ENCODE results near the gene DPP3.

DPP3 gene

GRCh38 chr11:66477263-66478201, 2.7 kb upstream of the DPP3 start:
- intact Hi-C loops (cut with DNase I): loop anchor here (5.0 kb wide), 1 partner anchor 40 kb away; the partner anchor contains the start of gene MRPL11
- no peak for DNase-seq

DNA sequence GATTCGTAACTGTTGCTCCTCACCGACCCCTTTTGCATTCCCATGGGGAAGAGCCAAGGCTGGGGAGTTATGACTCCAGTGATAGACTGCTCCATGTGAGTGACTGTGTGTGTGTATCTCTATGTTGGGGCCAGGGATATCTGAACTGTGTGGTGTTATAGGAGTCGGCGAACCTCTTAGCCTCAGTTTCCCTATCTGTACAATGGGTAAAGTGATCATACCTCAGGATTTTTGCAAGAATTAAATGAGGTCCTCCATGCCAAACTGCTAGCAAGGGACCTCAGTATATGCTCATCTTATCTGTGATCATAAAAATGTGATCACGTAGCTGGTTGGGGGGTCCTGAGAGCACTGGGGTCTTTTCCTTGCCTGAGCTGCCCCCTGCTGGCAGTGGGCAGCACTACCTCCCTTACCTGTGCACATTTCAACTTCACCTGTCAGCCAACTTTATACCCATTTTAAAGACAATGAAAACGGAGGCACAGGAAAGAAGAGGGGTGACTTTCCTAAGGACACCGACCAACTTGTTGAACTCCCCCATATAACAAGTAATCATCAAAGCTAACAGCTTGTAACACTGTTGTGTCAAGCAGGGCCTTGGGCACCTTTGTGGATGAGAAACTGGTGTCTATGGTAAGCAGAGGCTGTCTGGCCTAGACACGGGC, 1.4 kb upstream of the DPP3 start:
- DNase-seq: no peak
- intact Hi-C loops (cut with DNase I): loop anchor here (5.0 kb wide), 1 partner anchor 42 kb away; the partner anchor contains the start of gene MRPL11

DNA sequence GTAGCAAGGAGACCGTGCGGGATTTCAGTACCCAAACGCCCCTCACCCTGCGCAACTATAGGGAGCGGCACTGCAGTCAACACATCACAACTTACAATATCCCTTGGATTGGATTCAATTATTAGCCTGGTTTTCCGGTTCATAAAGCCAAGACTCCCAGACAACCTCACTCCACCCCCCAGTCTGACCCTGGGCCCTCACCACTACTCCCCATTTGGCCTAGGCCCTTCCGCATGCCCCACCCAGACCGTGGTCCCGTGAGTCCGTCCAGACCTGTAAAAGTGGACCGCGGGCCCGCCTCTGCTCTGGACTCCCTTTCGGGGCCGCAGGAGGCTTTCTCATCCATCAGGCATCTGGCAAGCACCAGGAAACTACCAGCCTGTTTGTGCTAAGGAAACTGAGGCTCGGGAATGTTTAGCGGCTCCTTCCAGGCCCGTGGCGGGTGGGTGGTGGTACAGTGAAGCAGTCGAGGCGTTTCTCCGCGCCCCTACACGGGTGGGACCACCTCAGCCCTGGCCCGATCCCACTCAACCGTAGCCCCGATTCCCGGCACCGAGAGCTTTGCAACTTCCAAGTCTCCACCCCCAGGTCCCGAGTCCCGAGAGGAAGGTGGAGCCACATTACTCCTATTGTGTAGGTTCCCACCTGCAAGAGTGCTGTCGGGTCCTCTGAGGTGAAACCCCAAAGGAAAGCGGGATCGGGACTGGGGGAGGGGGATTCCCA, 679 bp upstream of the DPP3 start:
- peak in 20 of 42 donors; percentile 5 to 87 (median 53) for DNase-seq

DNA sequence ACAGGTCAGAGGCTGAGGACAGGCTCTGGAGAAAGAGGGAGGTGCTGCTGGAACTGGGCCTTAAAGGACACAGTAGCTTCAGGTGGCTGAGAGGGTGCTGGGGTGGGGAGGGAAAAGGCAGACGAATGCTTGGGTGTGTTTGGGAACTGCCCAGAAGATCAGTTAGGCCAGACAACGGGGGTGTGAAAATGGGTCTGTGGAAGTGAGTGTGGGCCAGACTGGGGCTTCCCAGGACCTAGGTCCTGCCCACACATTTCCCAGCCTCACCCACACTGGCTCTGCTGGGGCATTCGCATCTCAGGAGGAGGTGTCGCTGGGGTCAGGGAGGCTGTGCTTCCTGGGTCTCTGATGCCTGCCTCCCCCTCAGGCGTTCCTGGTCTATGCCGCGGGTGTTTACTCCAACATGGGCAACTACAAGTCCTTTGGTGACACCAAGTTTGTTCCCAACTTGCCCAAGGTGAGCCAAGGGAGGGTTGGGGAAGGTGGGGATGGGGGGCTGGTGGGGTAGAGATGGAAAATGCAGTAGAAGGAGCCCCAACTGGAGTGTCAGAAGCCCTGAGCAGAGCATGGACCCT, 4.7 kb downstream of the DPP3 start:
- DNase-seq: no peak
- intact Hi-C loops (cut with DNase I): no loop called here

More for the DNA sequence above, 679 bp upstream of the DPP3 start:
- intact Hi-C loops (cut with DNase I): loop anchor here (5.0 kb wide), 1 partner anchor 42 kb away; the partner anchor contains the start of gene MRPL11

DNA sequence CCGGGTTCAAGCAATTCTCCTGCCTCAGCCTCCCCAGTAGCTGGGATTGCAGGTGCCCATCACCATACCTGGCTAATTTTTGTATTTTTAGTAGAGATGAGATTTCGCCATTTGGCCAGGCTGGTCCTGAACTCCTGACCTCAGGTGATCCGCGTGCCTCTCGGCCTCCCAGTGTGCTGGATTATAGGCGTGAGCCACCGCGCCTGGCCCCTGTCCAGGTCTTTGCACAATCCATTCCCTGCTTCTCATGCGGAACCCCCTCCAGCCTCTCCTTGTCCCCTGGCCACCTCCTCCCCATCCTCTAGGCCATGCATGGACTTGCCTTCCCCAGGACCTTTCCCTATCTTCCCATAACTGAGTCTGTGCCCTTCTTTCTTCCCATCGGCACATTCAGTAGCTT, 8.7 kb downstream of the DPP3 start:
- no peak for DNase-seq
- intact Hi-C loops (cut with DNase I): no loop called here

DNA sequence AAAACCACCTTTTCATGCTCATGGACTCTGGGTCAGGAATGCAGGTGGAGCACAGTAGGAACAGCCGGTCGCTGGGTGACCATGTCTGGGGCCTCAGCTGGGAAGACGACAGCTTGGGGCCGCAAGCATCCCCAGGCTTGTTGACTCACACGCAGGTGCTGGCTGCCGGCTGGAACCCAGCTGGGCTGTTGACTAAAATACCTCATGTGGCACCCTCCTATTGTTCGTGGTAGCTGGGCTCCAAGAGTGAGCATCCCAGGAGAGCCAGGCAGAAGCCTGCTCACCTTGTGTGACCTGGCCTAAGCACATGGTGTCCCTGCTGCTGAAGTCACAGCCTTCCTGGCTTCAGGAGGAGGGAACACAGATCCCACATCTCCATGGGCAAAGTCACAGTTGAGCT, 9.4 kb downstream of the DPP3 start:
- DNase-seq: no peak
- intact Hi-C loops (cut with DNase I): no loop called here

GRCh38 chr11:66491315-66491935, 11.2 kb downstream of the DPP3 start:
- intact Hi-C loops (cut with DNase I): no loop called here
- DNase-seq: no peak

DNA sequence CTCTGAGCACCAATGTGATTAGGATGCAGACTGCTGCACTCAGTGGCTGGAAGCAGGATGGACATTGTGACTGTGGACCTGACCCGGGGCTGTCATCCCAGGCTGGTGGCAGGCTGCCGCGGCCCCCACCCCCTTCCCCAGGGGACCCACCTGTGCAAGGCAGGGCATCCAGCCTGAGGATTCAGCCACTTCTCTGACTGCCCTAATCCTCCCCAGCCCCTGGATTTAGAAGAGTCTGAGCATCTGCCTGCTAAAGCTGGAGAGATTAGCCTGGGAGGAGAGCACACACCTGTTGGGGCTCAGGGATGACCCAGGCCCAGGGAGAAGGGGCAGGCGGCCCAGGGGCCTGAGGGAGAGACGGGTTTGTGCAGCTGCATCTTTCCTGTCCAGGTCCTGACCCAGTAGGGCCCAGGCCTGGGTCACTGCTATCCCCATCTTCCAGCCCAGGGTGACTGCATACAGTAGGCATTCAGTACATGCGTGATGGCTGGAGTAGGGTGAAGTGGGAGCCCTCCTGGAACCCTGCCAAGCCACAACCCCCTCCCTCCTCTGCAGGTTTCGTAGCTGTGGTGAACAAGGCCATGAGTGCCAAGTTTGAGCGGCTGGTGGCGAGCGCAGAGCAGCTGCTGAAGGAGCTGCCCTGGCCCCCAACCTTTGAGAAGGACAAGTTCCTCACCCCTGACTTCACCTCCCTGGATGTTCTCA, 12.1 kb downstream of the DPP3 start:
- no peak for DNase-seq
- intact Hi-C loops (cut with DNase I): no loop called here

DNA sequence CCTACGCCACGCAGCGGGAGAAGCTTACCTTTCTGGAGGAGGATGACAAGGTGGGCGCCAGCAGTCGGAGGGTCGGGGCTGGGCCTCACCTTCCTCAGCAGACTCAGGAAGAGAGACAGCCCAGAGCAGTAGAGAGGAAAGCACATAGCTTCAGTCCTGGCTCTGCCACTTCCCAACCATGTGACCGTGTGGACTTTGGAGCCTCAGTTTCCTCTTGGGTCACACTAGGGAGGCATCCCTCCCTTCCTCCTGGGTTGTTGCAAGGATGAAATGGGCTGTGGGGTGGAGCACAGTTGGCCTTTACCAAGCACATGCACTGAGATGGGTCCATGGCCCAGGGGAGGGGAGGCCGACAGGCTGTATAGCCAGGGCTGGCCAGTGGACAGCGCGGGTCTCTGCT, 12.9 kb downstream of the DPP3 start:
- intact Hi-C loops (cut with DNase I): no loop called here
- no peak for DNase-seq

DNA sequence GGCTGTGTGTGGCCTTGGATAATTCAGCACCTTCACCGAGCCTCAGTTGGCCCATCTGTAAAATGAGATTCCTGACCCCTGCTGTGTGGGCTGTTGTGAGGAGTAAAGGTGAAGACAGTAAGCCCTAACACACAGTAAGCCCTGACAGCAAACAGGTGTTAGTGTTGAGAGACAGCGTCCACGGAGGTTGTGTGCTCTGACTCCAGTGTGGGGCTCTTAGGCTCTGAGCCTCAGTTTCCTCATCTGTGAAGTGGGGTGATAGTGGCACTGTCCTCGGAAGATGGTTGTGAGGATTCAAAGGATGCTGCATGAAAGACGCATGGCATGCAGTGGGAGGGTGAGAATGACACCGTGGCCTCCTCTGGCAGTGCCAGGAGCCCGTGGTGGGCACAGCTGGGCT, 14.2 kb downstream of the DPP3 start:
- no peak for DNase-seq
- intact Hi-C loops (cut with DNase I): no loop called here

DNA sequence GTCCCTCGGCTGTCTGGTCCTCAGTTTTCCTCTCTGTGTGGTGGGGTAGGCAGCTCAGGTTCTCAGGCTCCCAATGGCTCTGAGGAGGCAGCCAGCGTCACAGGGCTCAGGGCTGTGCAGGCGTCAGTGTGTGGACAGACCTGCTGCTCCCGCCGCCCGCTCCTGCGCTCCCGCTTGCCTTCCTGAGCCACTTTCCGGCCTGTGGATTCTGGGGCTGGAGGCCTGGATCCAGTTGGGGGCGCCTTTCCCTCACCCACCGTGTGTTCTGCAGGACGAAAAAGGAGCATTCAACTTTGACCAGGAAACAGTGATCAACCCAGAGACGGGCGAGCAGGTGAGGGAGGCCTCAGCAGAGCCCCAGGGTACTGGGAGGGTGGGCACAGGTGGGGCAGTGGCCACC, 14.7 kb downstream of the DPP3 start:
- no peak for DNase-seq
- intact Hi-C loops (cut with DNase I): no loop called here

GRCh38 chr11:66495401-66495854, 15.2 kb downstream of the DPP3 start:
- no peak for DNase-seq
- intact Hi-C loops (cut with DNase I): no loop called here

- intact Hi-C loops (cut with DNase I): no loop called here
- DNase-seq: no peak
Measured at GRCh38 chr11:66497206-66497605, 17.0 kb downstream of the DPP3 start.

DNA sequence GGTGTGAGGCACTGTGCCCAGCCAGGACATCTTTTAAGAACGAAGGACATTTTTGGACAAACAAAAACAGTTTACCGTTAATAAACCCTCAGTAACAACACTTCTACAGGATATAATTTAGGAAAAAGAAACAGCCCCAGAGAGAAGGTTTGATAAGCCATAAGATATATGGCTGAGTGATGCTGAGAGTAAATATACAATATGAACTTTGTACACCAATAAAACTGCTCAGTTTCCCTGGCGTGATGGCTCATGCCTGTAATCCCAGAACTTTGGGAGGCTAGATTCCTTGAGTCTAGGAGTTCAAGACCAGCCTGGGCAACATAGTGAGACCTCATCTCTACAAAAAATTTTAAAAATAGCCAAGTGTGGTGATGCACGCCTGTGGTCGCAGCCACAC, 18.3 kb downstream of the DPP3 start:
- intact Hi-C loops (cut with DNase I): no loop called here
- DNase-seq: no peak

- intact Hi-C loops (cut with DNase I): no loop called here
- no peak for DNase-seq
Measured at GRCh38 chr11:66505276-66505816, 25.1 kb downstream of the DPP3 start.

DNA sequence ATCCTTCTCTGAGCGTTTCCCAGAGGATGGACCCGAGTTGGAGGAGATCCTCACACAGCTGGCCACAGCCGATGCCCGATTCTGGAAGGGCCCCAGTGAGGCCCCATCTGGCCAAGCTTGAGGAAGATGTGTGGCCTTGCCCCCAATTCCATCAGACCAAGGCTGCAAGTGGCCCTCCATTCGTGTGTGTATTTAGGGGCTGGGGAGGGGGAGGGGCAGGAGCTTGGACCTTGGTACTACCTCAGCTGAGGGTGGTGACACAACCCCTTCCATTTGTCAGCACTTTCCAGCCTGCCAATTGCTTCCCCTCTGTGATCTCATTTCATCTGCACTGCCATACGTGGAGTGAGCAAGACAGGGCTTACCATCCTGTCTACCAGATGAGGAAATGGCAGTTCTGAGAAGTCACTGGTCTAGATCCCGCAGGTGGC, 28.9 kb downstream of the DPP3 start:
- intact Hi-C loops (cut with DNase I): no loop called here
- DNase-seq: no peak

DNA sequence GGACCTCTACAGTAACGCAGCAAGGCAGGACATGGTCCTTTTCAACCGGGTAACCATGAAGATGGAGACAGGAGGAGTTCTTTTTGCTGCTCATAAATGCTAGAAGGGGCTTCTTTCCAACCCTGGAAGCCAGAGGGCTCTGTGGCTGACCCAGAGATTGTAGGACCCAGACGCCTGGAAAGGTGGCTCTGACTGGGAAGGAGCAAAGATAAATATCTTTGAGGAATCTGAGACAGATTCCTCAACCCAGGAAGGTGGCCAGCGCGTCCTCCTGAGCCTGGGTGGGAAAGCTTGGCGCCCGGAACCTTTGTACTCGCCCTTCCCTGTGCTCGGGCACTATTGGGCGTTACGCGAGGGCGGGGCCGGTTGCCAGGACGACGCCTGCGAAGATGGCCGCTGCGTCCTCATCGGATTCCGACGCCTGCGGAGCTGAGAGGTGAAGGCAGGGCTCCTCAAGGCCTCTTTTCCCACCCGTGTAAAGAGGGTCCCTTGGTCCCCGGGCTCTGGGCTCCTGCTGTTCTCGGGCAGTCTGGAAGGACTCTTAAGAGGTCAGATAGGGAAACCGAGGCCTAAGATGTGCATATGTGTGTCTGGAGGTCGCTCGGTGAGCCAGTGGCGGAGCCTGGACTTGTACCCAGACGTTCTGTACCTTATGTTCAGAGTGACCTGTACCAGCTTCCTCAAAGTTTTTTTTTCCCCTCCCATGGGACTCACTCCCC, 30.2 kb downstream of the DPP3 start, which contains the start of gene BBS1:
TSS of gene BBS1 (plus strand) at position 365 of the 719 bp plus-strand sequence. CDS start at position 390, 25 bp downstream.
- intact Hi-C loops (cut with DNase I): no loop called here
- peak; percentile 72 to 95 (median 90) for DNase-seq
